IMR-90 (cell line): ENCODE data around the gene POMGNT2. TPM values are rescaled to one million over a fixed set of nuclear protein-coding genes. Genes with fewer than 3 reads are reported as not detected.

ENCODE experiments used
- ATAC-seq: fragments of 200-7000 bp; cut with Tn5 transposase; 2 replicates; pipeline ENCODE4 v1.9.1; 2020; ENCODE audit warnings: low read depth, mild to moderate bottlenecking, moderate library complexity
- BruUV-seq: library from RNA; stranded (reverse); fragments of 400-500 nt; replicated peaks from 2 replicates; lab custom pipeline; 2021; lab: Mats Ljungman, UMichigan
- CTCF ChIA-PET: fragments of 300-600 bp; formaldehyde crosslinking; extraction: SDS; loops from one replicate; lab custom pipeline; 2021; ENCODE audit warnings: antibody characterized with exemption; lab: Yijun Ruan, JAX
- POLR2A ChIA-PET: fragments of 300-600 bp; sonication (Branson Sonifier 250); formaldehyde crosslinking; loops from one replicate; lab custom pipeline; 2022; ENCODE audit warnings: antibody characterized with exemption; ENCODE audit not compliant: unreplicated experiment; lab: Charles Lee
- DNase-seq: peaks from one replicate; pipeline ENCODE4 v3.0.0; 2013
- H2AFZ ChIP-seq: replicated peaks from 2 replicates; pipeline ENCODE3; 2013; ENCODE audit warnings: low read length, mild to moderate bottlenecking; ENCODE audit not compliant: poor library complexity
- H2AK5ac ChIP-seq: 2 replicates; pipeline ENCODE4 v1.6.1; 2013; ENCODE audit warnings: low read depth, low read length, inconsistent platforms
- H2AK9ac ChIP-seq: replicated peaks from 2 replicates; pipeline ENCODE3; 2013; ENCODE audit warnings: mild to moderate bottlenecking, low read depth, low read length, moderate library complexity; ENCODE audit not compliant: poor library complexity
- H2BK120ac ChIP-seq: 2 replicates; pipeline ENCODE4 v1.6.1; 2013; ENCODE audit warnings: low read depth, low read length, inconsistent platforms
- H2BK15ac ChIP-seq: 3 replicates; pipeline ENCODE4 v1.6.1; 2013; ENCODE audit warnings: low read depth, low read length, inconsistent platforms
- H2BK20ac ChIP-seq: 2 replicates; pipeline ENCODE4 v1.6.1; 2013; ENCODE audit warnings: low read depth, mild to moderate bottlenecking, inconsistent platforms, low read length, moderate library complexity
- H2BK5ac ChIP-seq: 2 replicates; pipeline ENCODE4 v1.6.1; 2013; ENCODE audit warnings: mild to moderate bottlenecking, low read depth, low read length, inconsistent platforms; ENCODE audit not compliant: poor library complexity, severe bottlenecking
- H3K14ac ChIP-seq: replicated peaks from 2 replicates; pipeline ENCODE4 v1.6.1; 2013; ENCODE audit warnings: low read depth, low read length, inconsistent platforms
- H3K18ac ChIP-seq: 2 replicates; pipeline ENCODE4 v1.6.1; 2013; ENCODE audit warnings: low read depth, low read length, control low read depth
- H3K23ac ChIP-seq: 2 replicates; pipeline ENCODE4 v1.6.1; 2013; ENCODE audit warnings: low read depth, low read length, inconsistent platforms
- H3K27ac ChIP-seq: 2 replicates; pipeline ENCODE4 v1.5.1; 2013; ENCODE audit warnings: mild to moderate bottlenecking, control low read depth, low read length; ENCODE audit not compliant: insufficient read depth
- H3K27me3 ChIP-seq: 2 replicates; pipeline ENCODE4 v1.6.1; 2013; ENCODE audit warnings: low read length; ENCODE audit not compliant: control insufficient read depth, insufficient read depth
- H3K36me3 ChIP-seq: 2 replicates; pipeline ENCODE4 v1.6.1; 2013; ENCODE audit warnings: low read length, mixed read lengths; ENCODE audit not compliant: control insufficient read depth, insufficient read depth
- H3K4ac ChIP-seq: 2 replicates; pipeline ENCODE4 v1.6.1; 2013; ENCODE audit warnings: low read depth, low read length, inconsistent platforms
- H3K4me1 ChIP-seq: 2 replicates; pipeline ENCODE4 v1.6.1; 2013; ENCODE audit warnings: low read length, mixed read lengths; ENCODE audit not compliant: control insufficient read depth, insufficient read depth
- H3K4me2 ChIP-seq: 2 replicates; pipeline ENCODE4 v1.6.1; 2013; ENCODE audit warnings: low read depth, mild to moderate bottlenecking, control low read depth, low read length, moderate library complexity
- H3K4me3 ChIP-seq: 2 replicates; pipeline ENCODE4 v1.5.1; 2013; ENCODE audit warnings: low read depth, mild to moderate bottlenecking, control low read depth, low read length, moderate library complexity; ENCODE audit not compliant: insufficient read depth
- H3K56ac ChIP-seq: 2 replicates; pipeline ENCODE4 v1.6.1; 2013; ENCODE audit warnings: low read length, inconsistent platforms; ENCODE audit not compliant: insufficient read depth; ENCODE audit errors: extremely low read depth
- H3K79me1 ChIP-seq, 2 experiments: 2 replicates each; pipeline ENCODE4 v1.6.1; 2013; ENCODE audit warnings: low read length in 2 of 2, inconsistent platforms in 1 of 2, low read depth in 1 of 2
- H3K9ac ChIP-seq: 2 replicates; pipeline ENCODE4 v1.6.1; 2013; ENCODE audit warnings: low read depth, low read length, control low read depth
- H3K9me1 ChIP-seq: 2 replicates; pipeline ENCODE4 v1.6.1; 2013; ENCODE audit warnings: low read length, inconsistent platforms; ENCODE audit not compliant: insufficient read depth
- H3K9me3 ChIP-seq: 2 replicates; pipeline ENCODE4 v1.6.1; 2013; ENCODE audit warnings: low read length; ENCODE audit not compliant: control insufficient read depth, insufficient read depth
- H4K20me1 ChIP-seq: 2 replicates; pipeline ENCODE4 v1.6.1; 2013; ENCODE audit warnings: low read length, inconsistent platforms; ENCODE audit not compliant: insufficient read depth
- H4K5ac ChIP-seq: 2 replicates; pipeline ENCODE4 v1.6.1; 2013; ENCODE audit warnings: mild to moderate bottlenecking, low read depth, low read length, control low read depth
- H4K8ac ChIP-seq, 2 experiments: 2 replicates each; pipeline ENCODE4 v1.6.1; 2013; ENCODE audit warnings: low read depth in 2 of 2, low read length in 2 of 2, control low read depth in 1 of 2, inconsistent platforms in 1 of 2
- H4K91ac ChIP-seq: 2 replicates; pipeline ENCODE4 v1.6.1; 2013; ENCODE audit warnings: low read depth, low read length, inconsistent platforms; ENCODE audit not compliant: insufficient read depth
- BHLHE40 ChIP-seq: fragments of 150-350 bp; IDR thresholded peaks from 2 replicates; pipeline ENCODE4 v1.6.1; 2016; ENCODE audit warnings: mild to moderate bottlenecking, low read depth, low read length
- CHD1 ChIP-seq: IDR thresholded peaks from 2 replicates; pipeline ENCODE4 v1.6.1; 2012; ENCODE audit warnings: low read depth, low read length, improper control_type of control experiment
- MAFK ChIP-seq: IDR thresholded peaks from 2 replicates; pipeline ENCODE4 v1.6.1; 2012; ENCODE audit warnings: low read depth, low read length, improper control_type of control experiment
- MAZ ChIP-seq: IDR thresholded peaks from 2 replicates; pipeline ENCODE4 v1.6.1; 2012; ENCODE audit warnings: low read depth, mild to moderate bottlenecking, low read length, improper control_type of control experiment, moderate library complexity, borderline replicate concordance
- NFE2L2 ChIP-seq: fragments of 150-350 bp; IDR thresholded peaks from 2 replicates; pipeline ENCODE4 v1.6.1; 2016; ENCODE audit warnings: low read depth, mild to moderate bottlenecking, low read length
- POLR2A ChIP-seq: IDR thresholded peaks from 2 replicates; pipeline ENCODE4 v1.6.1; 2012; ENCODE audit warnings: mild to moderate bottlenecking, low read depth, low read length
- RFX5 ChIP-seq: IDR thresholded peaks from 2 replicates; pipeline ENCODE4 v1.8.0; 2012; ENCODE audit warnings: low read depth, mild to moderate bottlenecking, low read length, moderate library complexity
- SMC3 ChIP-seq: fragments of 150-350 bp; IDR thresholded peaks from 2 replicates; pipeline ENCODE4 v1.6.1; 2016; ENCODE audit warnings: low read depth, mild to moderate bottlenecking, antibody characterized with exemption, low read length, moderate library complexity
- WGBS, 2 experiments: methylation state at CpG; one replicate each; pipeline versions ENCODE4 v1.1.5 to v1.1.7; 2013; ENCODE audit warnings: missing lambda C conversion rate in 2 of 2; ENCODE audit not compliant: insufficient read length in 1 of 2; ENCODE audit errors: extremely low coverage in 2 of 2; 5-methylcytosine and 5-hydroxymethylcytosine counted together
- dilution Hi-C: fragments of 300-500 bp; cut with HindIII; formaldehyde crosslinking; loops from one replicate; pipeline ENCODE4 v1.14.3; 2018; ENCODE audit warnings: low sequenced_read_pairs; ENCODE audit not compliant: unreplicated experiment
- in situ Hi-C: fragments of 300-500 bp; cut with MboI; formaldehyde crosslinking; loops from 3 replicates; pipeline ENCODE4 v1.14.3; 2019; ENCODE audit warnings: low sequenced_read_pairs, inconsistent platforms, mixed read lengths
- intact Hi-C: fragments of 100-400 bp; cut with micrococcal nuclease; formaldehyde crosslinking; loops from 2 replicates; pipeline ENCODE4 v1.10.0; 2022
- polyA plus RNA-seq, 3 experiments: library from polyadenylated mRNA; depleted of rRNA; stranded (reverse); fragments of >200 nt; gene quantifications; 2 replicates each; pipeline ENCODE4 v1.2.3, GENCODE V29; 2012; ENCODE audit warnings: low replicate concordance in 1 of 3
- total RNA-seq: library from RNA; depleted of rRNA; stranded (reverse); fragments of >200 nt; gene quantifications from 2 replicates; pipeline ENCODE4 v1.2.3, GENCODE V29; 2012
- TF ChIP-seq, protein P1 (sequence below): conservative IDR thresholded peaks from 2 replicates; pipeline ENCODE4 v1.5.1; 2012; ENCODE audit warnings: mild to moderate bottlenecking, low read depth, low read length, improper control_type of control experiment
- TF ChIP-seq, protein P2 (sequence below): fragments of 150-350 bp; IDR thresholded peaks from 2 replicates; pipeline ENCODE4 v1.6.1; 2016; ENCODE audit warnings: low read depth, mild to moderate bottlenecking, low read length, moderate library complexity, borderline replicate concordance

POMGNT2 gene
- total and polyA plus RNA-seq, 2 of the 4 experiments (the other 2 are of a cell fraction): 7.5 to 16.2 TPM

DNA sequence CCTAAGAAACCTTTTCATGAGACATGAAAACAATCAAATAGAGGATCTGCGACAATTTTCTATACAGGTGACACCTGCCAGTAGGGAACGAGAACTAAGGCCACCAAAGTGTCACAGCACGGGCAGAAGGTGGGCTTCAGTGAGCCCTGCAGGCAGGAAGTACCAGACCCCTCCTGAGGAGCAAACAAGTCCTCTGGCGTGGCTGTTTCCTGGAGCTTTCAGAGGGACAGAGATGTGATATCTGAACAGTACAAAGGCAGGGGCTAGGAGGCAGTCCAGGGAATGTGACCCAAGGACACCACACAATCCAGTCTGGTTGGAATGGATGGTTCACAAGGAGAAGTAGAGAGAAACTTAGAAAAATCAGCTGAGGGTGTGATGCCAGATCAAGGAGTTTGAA is 16.8 kb downstream of the POMGNT2 start:
- Histone ChIP-seq H2BK20ac (no peak overlapping the region), H3K27me3 (no peaks in the 10 kb centered on the region), H3K56ac (no peak overlapping the region), H4K91ac (no peak overlapping the region), H3K27ac (no peak overlapping the region), H2BK120ac (no peak overlapping the region), H3K4ac (no peak overlapping the region), H3K9me3 (no peaks in the 10 kb centered on the region), H4K5ac (no peak overlapping the region), H3K18ac (no peak overlapping the region), H2AFZ (no peak overlapping the region), H3K4me3 (no peak overlapping the region), H2AK5ac (no peak overlapping the region), H2BK15ac (no peak overlapping the region), H3K9me1 (no peaks in the 10 kb centered on the region; the same call in 1 of the 2 replicates), H3K79me1 (no peaks in the 10 kb centered on the region), H4K8ac (no peak overlapping the region), H4K20me1 (no peaks in the 10 kb centered on the region), H2AK9ac (no peak overlapping the region), H3K36me3 (no peaks in the 10 kb centered on the region), H3K14ac (no peak overlapping the region), H3K23ac (no peak overlapping the region), H3K9ac (no peak overlapping the region), H3K4me2 (no peak overlapping the region), H3K4me1 (no peaks in the 10 kb centered on the region; the same call in 1 of the 2 replicates), H2BK5ac (no peak overlapping the region)
- DNase-seq: no peak
- CTCF ChIA-PET: no interaction called here
- ATAC-seq: no peak
- intact Hi-C loops: no loop called here
- TF ChIP-seq POLR2A (no peak), RFX5 (no peak), SMC3 (no peak), CHD1 (no peak), BHLHE40 (no peak), NFE2L2 (no peak), MAFK (no peak), MAZ (no peak)
- TF ChIP-seq, protein P1, sequence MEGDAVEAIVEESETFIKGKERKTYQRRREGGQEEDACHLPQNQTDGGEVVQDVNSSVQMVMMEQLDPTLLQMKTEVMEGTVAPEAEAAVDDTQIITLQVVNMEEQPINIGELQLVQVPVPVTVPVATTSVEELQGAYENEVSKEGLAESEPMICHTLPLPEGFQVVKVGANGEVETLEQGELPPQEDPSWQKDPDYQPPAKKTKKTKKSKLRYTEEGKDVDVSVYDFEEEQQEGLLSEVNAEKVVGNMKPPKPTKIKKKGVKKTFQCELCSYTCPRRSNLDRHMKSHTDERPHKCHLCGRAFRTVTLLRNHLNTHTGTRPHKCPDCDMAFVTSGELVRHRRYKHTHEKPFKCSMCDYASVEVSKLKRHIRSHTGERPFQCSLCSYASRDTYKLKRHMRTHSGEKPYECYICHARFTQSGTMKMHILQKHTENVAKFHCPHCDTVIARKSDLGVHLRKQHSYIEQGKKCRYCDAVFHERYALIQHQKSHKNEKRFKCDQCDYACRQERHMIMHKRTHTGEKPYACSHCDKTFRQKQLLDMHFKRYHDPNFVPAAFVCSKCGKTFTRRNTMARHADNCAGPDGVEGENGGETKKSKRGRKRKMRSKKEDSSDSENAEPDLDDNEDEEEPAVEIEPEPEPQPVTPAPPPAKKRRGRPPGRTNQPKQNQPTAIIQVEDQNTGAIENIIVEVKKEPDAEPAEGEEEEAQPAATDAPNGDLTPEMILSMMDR: no peak
- TF ChIP-seq, protein P2, sequence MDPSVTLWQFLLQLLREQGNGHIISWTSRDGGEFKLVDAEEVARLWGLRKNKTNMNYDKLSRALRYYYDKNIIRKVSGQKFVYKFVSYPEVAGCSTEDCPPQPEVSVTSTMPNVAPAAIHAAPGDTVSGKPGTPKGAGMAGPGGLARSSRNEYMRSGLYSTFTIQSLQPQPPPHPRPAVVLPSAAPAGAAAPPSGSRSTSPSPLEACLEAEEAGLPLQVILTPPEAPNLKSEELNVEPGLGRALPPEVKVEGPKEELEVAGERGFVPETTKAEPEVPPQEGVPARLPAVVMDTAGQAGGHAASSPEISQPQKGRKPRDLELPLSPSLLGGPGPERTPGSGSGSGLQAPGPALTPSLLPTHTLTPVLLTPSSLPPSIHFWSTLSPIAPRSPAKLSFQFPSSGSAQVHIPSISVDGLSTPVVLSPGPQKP: no peak
- BruUV-seq: no TSS peak
- WGBS, 2 experiments: 50% methylated on average over 1 of the region's 4 CpGs; no CpG with 5 or more reads in 1 of the 2 experiments
- POLR2A ChIA-PET: no interaction called here
- in situ Hi-C loops: no loop called here
- dilution Hi-C loops: no loop called here
